ENCODE results near the gene LPAR1. TPM values are rescaled to one million over a fixed set of nuclear protein-coding genes. Genes with fewer than 3 reads are reported as not detected.

LPAR1 gene
- total and polyA plus RNA-seq, 4 experiments from 2014 or later = 0.12 TPM; not detected in 3

GRCh38 chr9:110928599-110928998 is 109.7 kb downstream of the LPAR1 start:
- Mint-ChIP-seq H3K4me3 (no peak overlapping the region), H3K9me3 (peaks cover 0 to 10% (median 2%) of the 10 kb centered on the region in 8 donors), H3K4me1 (peaks cover 0 to 4% (median 0%) of the 10 kb centered on the region in 4 donors), H3K27ac (no peak overlapping the region), H3K27me3 (no peaks in the 10 kb centered on the region), H3K36me3 (no peaks in the 10 kb centered on the region)
- H3K27me3 ChIP-seq (ENCODE audit: insufficient read depth, low read length) = no peaks in the 10 kb centered on the region
- CTCF ChIA-PET (ENCODE audit: partially characterized antibody) = no interaction called here
- DNase-seq = no peak
- H3K27ac ChIP-seq (ENCODE audit: low read depth, low read length) = no peak overlapping the region
- POLR2A ChIA-PET (ENCODE audit: partially characterized antibody) = no interaction called here
- H3K4me1 ChIP-seq (ENCODE audit: insufficient read depth, low read length) = no peaks in the 10 kb centered on the region
- no peak overlapping the region for H3K4me3 ChIP-seq (ENCODE audit: low read length in 2 of 2)
- H3K9me3 ChIP-seq (ENCODE audit: control insufficient read depth in 1 of 2, low read length in 2 of 2) = no peaks in the 10 kb centered on the region
- intact Hi-C loops (cut with micrococcal nuclease) = no loop called here
- H3K36me3 ChIP-seq (ENCODE audit: insufficient read depth, low read length) = no peaks in the 10 kb centered on the region

DNA sequence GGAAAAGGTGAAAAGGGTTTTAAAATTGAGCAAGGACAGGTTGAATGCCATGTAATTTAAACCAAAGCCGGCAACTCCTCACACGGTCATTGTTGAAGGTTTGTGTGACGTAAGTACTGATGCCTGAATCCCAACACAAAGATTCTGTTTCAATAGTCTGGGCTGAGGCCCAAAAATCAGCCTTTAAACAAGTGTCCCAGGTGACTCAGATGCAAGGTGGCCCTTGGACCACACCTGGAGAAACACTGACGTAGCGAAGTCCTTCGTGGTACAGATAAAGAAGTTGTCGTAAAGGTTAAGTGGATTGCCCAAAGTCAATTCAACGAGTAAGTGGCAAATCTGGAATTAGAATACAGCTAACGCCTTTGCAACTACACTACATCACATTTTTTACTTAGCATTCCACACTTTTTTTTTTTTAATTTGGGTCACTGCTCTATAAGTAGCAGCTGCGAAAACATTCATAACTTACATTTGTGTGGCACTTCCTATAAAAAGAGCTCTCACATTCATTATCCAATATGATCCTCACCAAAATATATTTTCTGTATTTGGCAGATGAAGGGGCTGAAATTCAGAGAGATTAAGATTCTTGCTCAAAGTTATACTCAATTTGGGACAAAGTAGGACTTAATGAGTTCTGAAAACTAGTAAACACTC is 111.3 kb downstream of the LPAR1 start:
- CTCF ChIA-PET (ENCODE audit: partially characterized antibody) = no interaction called here
- no peak for DNase-seq

DNA sequence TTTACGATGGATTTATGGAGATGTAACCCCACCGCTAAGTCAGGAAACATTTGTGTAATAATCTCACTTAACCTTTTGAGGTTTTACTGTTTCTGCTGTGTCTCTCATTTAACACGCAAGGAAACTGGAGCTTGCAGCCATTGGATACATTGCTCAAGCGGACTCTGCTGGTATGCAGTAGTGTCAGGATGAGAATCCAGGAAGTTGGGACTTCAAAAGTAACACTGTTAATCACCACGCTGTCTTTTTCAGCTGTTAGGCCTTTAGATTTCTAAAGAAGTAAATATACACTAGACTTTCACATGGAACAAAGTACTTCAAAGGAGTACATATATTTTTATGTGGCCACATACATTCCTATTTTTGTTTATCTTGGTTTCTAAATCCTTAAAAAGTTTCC is 114.7 kb downstream of the LPAR1 start:
- Histone ChIP-seq H3K4me3 (ENCODE audit: low read length in 2 of 2) (no peak overlapping the region), H3K27ac (ENCODE audit: low read depth, low read length) (no peak overlapping the region), H3K36me3 (ENCODE audit: insufficient read depth, low read length) (no peaks in the 10 kb centered on the region), H3K9me3 (ENCODE audit: control insufficient read depth in 1 of 2, low read length in 2 of 2) (no peaks in the 10 kb centered on the region), H3K27me3 (ENCODE audit: insufficient read depth, low read length) (no peaks in the 10 kb centered on the region), H3K4me1 (ENCODE audit: insufficient read depth, low read length) (no peaks in the 10 kb centered on the region)
- H3K9me3 Mint-ChIP-seq = peaks cover 0 to 10% (median 0%) of the 10 kb centered on the region in 8 donors
- H3K36me3 Mint-ChIP-seq = no peaks in the 10 kb centered on the region
- ChIA-PET POLR2A (ENCODE audit: partially characterized antibody) (no interaction called here), CTCF (ENCODE audit: partially characterized antibody) (no interaction called here)
- intact Hi-C loops (cut with micrococcal nuclease) = no loop called here
- no peak overlapping the region for H3K4me3 Mint-ChIP-seq
- no peak for DNase-seq
- no peak overlapping the region for H3K27ac Mint-ChIP-seq
- H3K4me1 Mint-ChIP-seq = no peaks in the 10 kb centered on the region
- H3K27me3 Mint-ChIP-seq = no peaks in the 10 kb centered on the region

More for the DNA sequence above, 111.3 kb downstream of the LPAR1 start:
- H3K27me3 ChIP-seq (ENCODE audit: insufficient read depth, low read length) = no peaks in the 10 kb centered on the region
- H3K4me3 ChIP-seq (ENCODE audit: low read length in 2 of 2) = no peak overlapping the region
- H3K27ac ChIP-seq (ENCODE audit: low read depth, low read length) = no peak overlapping the region
- Mint-ChIP-seq H3K36me3 (no peaks in the 10 kb centered on the region), H3K27me3 (no peaks in the 10 kb centered on the region), H3K9me3 (peaks cover 0 to 10% (median 1%) of the 10 kb centered on the region in 8 donors), H3K27ac (no peak overlapping the region), H3K4me3 (no peak overlapping the region), H3K4me1 (no peaks in the 10 kb centered on the region)
- POLR2A ChIA-PET (ENCODE audit: partially characterized antibody) = no interaction called here
- no peaks in the 10 kb centered on the region for H3K36me3 ChIP-seq (ENCODE audit: insufficient read depth, low read length)
- intact Hi-C loops (cut with micrococcal nuclease) = no loop called here
- H3K4me1 ChIP-seq (ENCODE audit: insufficient read depth, low read length) = no peaks in the 10 kb centered on the region
- H3K9me3 ChIP-seq (ENCODE audit: control insufficient read depth in 1 of 2, low read length in 2 of 2) = no peaks in the 10 kb centered on the region

DNA sequence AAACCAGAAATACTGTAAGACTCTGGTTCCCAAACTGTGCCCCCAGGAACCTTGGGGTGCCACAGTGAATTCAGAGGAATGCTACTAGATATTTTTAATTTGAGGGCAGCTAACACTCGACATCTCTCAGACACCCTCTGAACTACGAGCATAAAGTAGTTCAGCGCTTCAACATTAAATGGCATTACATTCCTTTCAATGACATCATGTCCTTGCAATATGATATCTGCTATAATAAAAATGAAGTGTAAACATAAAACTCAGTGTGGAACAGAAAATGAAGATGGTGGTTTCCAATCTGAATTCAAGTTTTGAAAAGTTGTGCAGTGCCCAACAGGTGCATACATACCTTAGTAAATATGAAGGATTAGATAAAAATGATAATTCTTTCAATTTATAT is 116.1 kb downstream of the LPAR1 start:
- intact Hi-C loops (cut with micrococcal nuclease) = no loop called here
- no peaks in the 10 kb centered on the region for H3K27me3 Mint-ChIP-seq
- no peak for DNase-seq
- no peaks in the 10 kb centered on the region for H3K4me1 ChIP-seq (ENCODE audit: insufficient read depth, low read length)
- CTCF ChIA-PET (ENCODE audit: partially characterized antibody) = no interaction called here
- POLR2A ChIA-PET (ENCODE audit: partially characterized antibody) = no interaction called here
- peaks cover 0 to 7% (median 3%) of the 10 kb centered on the region in 8 donors for H3K9me3 Mint-ChIP-seq
- no peaks in the 10 kb centered on the region for H3K4me1 Mint-ChIP-seq
- H3K4me3 ChIP-seq (ENCODE audit: low read length in 2 of 2) = no peak overlapping the region
- H3K36me3 Mint-ChIP-seq = no peaks in the 10 kb centered on the region
- H3K4me3 Mint-ChIP-seq = no peak overlapping the region
- no peak overlapping the region for H3K27ac Mint-ChIP-seq
- H3K36me3 ChIP-seq (ENCODE audit: insufficient read depth, low read length) = no peaks in the 10 kb centered on the region
- H3K27me3 ChIP-seq (ENCODE audit: insufficient read depth, low read length) = no peaks in the 10 kb centered on the region
- no peak overlapping the region for H3K27ac ChIP-seq (ENCODE audit: low read depth, low read length)
- H3K9me3 ChIP-seq (ENCODE audit: control insufficient read depth in 1 of 2, low read length in 2 of 2) = no peaks in the 10 kb centered on the region

DNA sequence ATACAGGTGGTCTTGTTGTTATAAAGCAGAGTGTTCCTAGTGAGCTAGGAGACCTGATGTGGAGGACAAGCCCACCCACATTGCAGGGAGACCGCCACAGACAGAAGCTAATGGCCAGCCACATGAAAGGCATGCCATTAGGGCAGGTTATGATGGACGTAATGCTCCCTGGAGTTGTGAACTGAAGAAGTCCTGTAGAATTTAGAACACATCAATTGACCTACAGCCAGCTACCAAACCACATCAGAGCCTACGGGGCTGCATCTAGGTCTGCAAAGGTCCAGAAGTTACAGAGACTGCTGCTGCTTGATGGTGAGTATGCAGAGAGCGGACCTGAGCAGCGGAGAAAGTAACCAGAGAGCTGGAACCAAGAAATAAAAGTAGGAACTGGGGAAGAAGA is 116.6 kb downstream of the LPAR1 start:
- no peak overlapping the region for H3K4me3 Mint-ChIP-seq
- intact Hi-C loops (cut with micrococcal nuclease) = no loop called here
- Histone ChIP-seq H3K27ac (ENCODE audit: low read depth, low read length) (no peak overlapping the region), H3K9me3 (ENCODE audit: control insufficient read depth in 1 of 2, low read length in 2 of 2) (no peaks in the 10 kb centered on the region), H3K36me3 (ENCODE audit: insufficient read depth, low read length) (no peaks in the 10 kb centered on the region), H3K27me3 (ENCODE audit: insufficient read depth, low read length) (no peaks in the 10 kb centered on the region), H3K4me3 (ENCODE audit: low read length in 2 of 2) (no peak overlapping the region), H3K4me1 (ENCODE audit: insufficient read depth, low read length) (no peaks in the 10 kb centered on the region)
- H3K27ac Mint-ChIP-seq = no peak overlapping the region
- DNase-seq = no peak
- CTCF ChIA-PET (ENCODE audit: partially characterized antibody) = no interaction called here
- POLR2A ChIA-PET (ENCODE audit: partially characterized antibody) = no interaction called here
- H3K36me3 Mint-ChIP-seq = no peaks in the 10 kb centered on the region
- H3K9me3 Mint-ChIP-seq = peaks cover 0 to 5% (median 3%) of the 10 kb centered on the region in 8 donors
- H3K4me1 Mint-ChIP-seq = no peaks in the 10 kb centered on the region
- H3K27me3 Mint-ChIP-seq = no peaks in the 10 kb centered on the region

DNA sequence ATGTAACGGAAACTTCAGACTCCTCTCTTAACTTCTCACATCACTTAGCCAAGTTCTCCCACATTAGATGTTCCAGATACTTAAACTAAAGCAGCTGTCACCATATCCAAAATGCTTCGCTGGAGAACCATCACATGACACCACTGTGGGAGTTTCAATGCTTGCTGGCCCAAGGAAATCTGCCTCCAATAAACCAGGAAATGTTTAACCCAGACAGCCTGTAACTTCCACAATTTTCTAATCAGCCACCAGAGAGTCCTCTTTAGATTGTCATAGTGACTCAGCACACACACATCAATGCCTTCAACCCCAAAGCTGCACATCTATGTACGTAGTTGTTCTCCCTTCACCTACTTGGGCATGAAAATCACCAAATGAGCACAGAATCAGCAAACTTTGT is 118.7 kb downstream of the LPAR1 start:
- CTCF ChIA-PET (ENCODE audit: partially characterized antibody) = no interaction called here

GRCh38 chr9:110919050-110919435 is 119.2 kb downstream of the LPAR1 start:
- Mint-ChIP-seq H3K36me3 (no peaks in the 10 kb centered on the region), H3K27ac (no peak overlapping the region), H3K27me3 (no peaks in the 10 kb centered on the region), H3K4me3 (no peak overlapping the region), H3K4me1 (no peaks in the 10 kb centered on the region), H3K9me3 (peaks cover 0 to 5% (median 1%) of the 10 kb centered on the region in 8 donors)
- H3K27ac ChIP-seq (ENCODE audit: low read depth, low read length) = no peak overlapping the region
- no peak overlapping the region for H3K4me3 ChIP-seq (ENCODE audit: low read length in 2 of 2)
- H3K27me3 ChIP-seq (ENCODE audit: insufficient read depth, low read length) = no peaks in the 10 kb centered on the region
- CTCF ChIA-PET (ENCODE audit: partially characterized antibody) = no interaction called here
- no peaks in the 10 kb centered on the region for H3K4me1 ChIP-seq (ENCODE audit: insufficient read depth, low read length)
- intact Hi-C loops (cut with micrococcal nuclease) = no loop called here
- no peaks in the 10 kb centered on the region for H3K9me3 ChIP-seq (ENCODE audit: control insufficient read depth in 1 of 2, low read length in 2 of 2)
- POLR2A ChIA-PET (ENCODE audit: partially characterized antibody) = no interaction called here
- no peaks in the 10 kb centered on the region for H3K36me3 ChIP-seq (ENCODE audit: insufficient read depth, low read length)
- no peak for DNase-seq

More for the DNA sequence above, 118.7 kb downstream of the LPAR1 start:
- no peaks in the 10 kb centered on the region for H3K36me3 ChIP-seq (ENCODE audit: insufficient read depth, low read length)
- Mint-ChIP-seq H3K9me3 (peaks cover 0 to 5% (median 1%) of the 10 kb centered on the region in 8 donors), H3K4me1 (no peaks in the 10 kb centered on the region), H3K36me3 (no peaks in the 10 kb centered on the region), H3K4me3 (no peak overlapping the region), H3K27ac (no peak overlapping the region), H3K27me3 (no peaks in the 10 kb centered on the region)
- H3K27ac ChIP-seq (ENCODE audit: low read depth, low read length) = no peak overlapping the region
- no peak overlapping the region for H3K4me3 ChIP-seq (ENCODE audit: low read length in 2 of 2)
- no peaks in the 10 kb centered on the region for H3K4me1 ChIP-seq (ENCODE audit: insufficient read depth, low read length)
- H3K9me3 ChIP-seq (ENCODE audit: control insufficient read depth in 1 of 2, low read length in 2 of 2) = no peaks in the 10 kb centered on the region
- intact Hi-C loops (cut with micrococcal nuclease) = no loop called here
- no peaks in the 10 kb centered on the region for H3K27me3 ChIP-seq (ENCODE audit: insufficient read depth, low read length)
- no peak for DNase-seq
- POLR2A ChIA-PET (ENCODE audit: partially characterized antibody) = no interaction called here

Data from CD4-positive, alpha-beta memory T cell (primary cell).